ENCODE measurements around the gene CCT2. TPM values are rescaled to one million over a fixed set of nuclear protein-coding genes. Genes with fewer than 3 reads are reported as not detected.

CCT2 gene
- total and polyA plus RNA-seq, 2 of the 8 experiments (the other 6 are each of a cell fraction or from before 2014, with no cell fraction given) = 244 to 419 TPM

DNA sequence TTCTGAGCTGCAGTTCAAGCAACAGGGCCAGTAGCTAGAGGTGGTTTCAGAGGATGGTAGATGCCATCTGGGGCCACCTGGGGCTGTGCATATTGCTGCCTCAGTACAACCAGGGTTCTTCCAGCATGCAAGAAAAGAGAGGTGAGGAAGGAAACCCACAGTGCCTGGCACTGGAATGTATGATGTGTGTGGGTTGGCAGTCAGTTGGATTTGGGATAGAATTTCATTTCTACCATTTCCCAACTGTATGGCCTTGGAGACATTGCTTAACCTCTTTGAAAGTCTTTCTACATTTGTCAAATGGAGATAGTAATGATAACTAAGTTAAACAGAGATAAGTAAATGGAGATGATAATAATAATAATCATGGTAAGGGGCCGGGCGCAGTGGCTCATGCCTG, 35.7 kb downstream of the CCT2 start:
- Histone ChIP-seq H3K23me2 (ENCODE audit: low read depth, low read length) (no peaks in the 10 kb centered on the region), H3K56ac (replicated peaks; ENCODE audit: insufficient read length, low read depth, low read length) (no peak overlapping the region), H2BK12ac (ENCODE audit: low read depth, low read length) (no peak overlapping the region), H3K9me3 (ENCODE audit: insufficient read depth in 2 of 2, low read depth in 1 of 2, low read length in 1 of 2) (no peaks in the 10 kb centered on the region), H2BK5ac (ENCODE audit: low read depth, low read length) (no peak overlapping the region), H3K4me1 (replicated peaks in 1 of 4; ENCODE audit: control insufficient read depth in 3 of 4, insufficient read depth in 4 of 4, low read length in 3 of 4) (no peaks in the 10 kb centered on the region), H4K8ac (ENCODE audit: extremely low read depth, insufficient read depth, low read length) (no peak overlapping the region), H4K5ac (ENCODE audit: insufficient read length, low read depth, low read length) (no peak overlapping the region), H3K27me3 (replicated peaks in 1 of 4; ENCODE audit: control insufficient read depth in 3 of 4, extremely low read depth in 1 of 4, insufficient read depth in 3 of 4, low read length in 3 of 4) (no peaks in the 10 kb centered on the region; a peak in 1 of 7 replicates), H3K4me2 (ENCODE audit: insufficient read depth in 1 of 2, low read depth in 2 of 2, low read length in 2 of 2) (no peak overlapping the region), H4K91ac (replicated peaks; ENCODE audit: insufficient read length, low read length) (no peak overlapping the region), H3K14ac (ENCODE audit: insufficient read length) (no peak overlapping the region), H3K27ac (ENCODE audit: low read depth, low read length) (no peak overlapping the region), H3K79me2 (ENCODE audit: control insufficient read depth in 1 of 2, insufficient read depth in 2 of 2, low read length in 2 of 2) (no peaks in the 10 kb centered on the region), H3K4ac (replicated peaks; ENCODE audit: insufficient read length, low read depth, low read length) (no peak overlapping the region), H3K23ac (ENCODE audit: insufficient read length) (no peak overlapping the region), H3K36me3 (ENCODE audit: control insufficient read depth in 2 of 4, insufficient read depth in 4 of 4, low read length in 3 of 4) (no peaks in the 10 kb centered on the region), H4K20me1 (replicated peaks in 1 of 2; ENCODE audit: control insufficient read depth in 1 of 2, insufficient read depth in 2 of 2, low read length in 2 of 2) (no peaks in the 10 kb centered on the region), H2BK20ac (ENCODE audit: low read length) (no peak overlapping the region), H2AK5ac (ENCODE audit: low read depth, low read length) (no peak overlapping the region), H2BK15ac (ENCODE audit: low read length) (no peak overlapping the region), H2AFZ (ENCODE audit: low read length) (no peak overlapping the region), H3K79me1 (ENCODE audit: low read depth, low read length) (no peaks in the 10 kb centered on the region), H3K4me3 (ENCODE audit: extremely low read depth in 1 of 4, insufficient read depth in 2 of 4, low read depth in 3 of 4, low read length in 4 of 4) (no peak overlapping the region), H3K18ac (ENCODE audit: extremely low read depth, low read length) (no peak overlapping the region), H2BK120ac (replicated peaks; ENCODE audit: low read depth, low read length) (no peak overlapping the region), H3K9ac (replicated peaks in 1 of 4; ENCODE audit: extremely low read depth in 1 of 4, low read depth in 3 of 4, low read length in 3 of 4) (no peak overlapping the region)
- ChIA-PET CTCF (ENCODE audit: partially characterized antibody) (interaction anchor here (2.9 to 7.1 kb wide), 2 partner anchors 9 to 18 kb away, joined by 16 to 67 read pairs; no protein-coding TSS in a partner anchor), POLR2A (ENCODE audit: partially characterized antibody) (no interaction called here)
- DNase-seq (ENCODE audit: low read depth in 1 of 2, low spot score in 2 of 2) (no peak), FAIRE-seq (no peak)
- WGBS, 2 experiments (ENCODE audit: extremely low coverage in 1 of 2, insufficient coverage in 1 of 2, insufficient read length in 1 of 2, insufficient replicate concordance in 2 of 2, low coverage in 1 of 2, low lambda C conversion rate in 2 of 2, missing lambda C conversion rate in 1 of 2) = 91% methylated on average over 2 of the region's 2 CpGs; no CpG with 5 or more reads in 1 of the 2 experiments
- TF ChIP-seq ASH2L (IDR thresholded peaks at IDR 0.05; ENCODE audit: low read length) (no peak), POLR2AphosphoS5 (IDR thresholded peaks at IDR 0.05; ENCODE audit: low read depth, low read length) (no peak), BRCA1 (IDR thresholded peaks at IDR 0.05; ENCODE audit: low read depth, low read length) (no peak), TEAD4 (IDR thresholded peaks at IDR 0.05; ENCODE audit: low read depth, low read length) (no peak), SP1 (IDR thresholded peaks at IDR 0.05; ENCODE audit: low read depth, low read length) (no peak)
